GM19351 (cell line): ENCODE measurements around the gene ME1.
"Not testable (repeated sequence)": the region's sequence is repeated elsewhere in the genome, so short reads cannot be mapped to it uniquely, and the experiment has no call there.

ENCODE experiments used
- ATAC-seq: cut with Tn5 transposase; IDR thresholded peaks from one replicate; pipeline ENCODE4 v1.9.1; 2021; ENCODE audit warnings: mild to moderate bottlenecking, moderate library complexity; ENCODE audit not compliant: unreplicated experiment

The ME1 gene

GRCh38 chr6:83192871-83193746 is 237.7 kb downstream of the ME1 start, which contains the start of the genes PGM3 and RWDD2A:
Gene PGM3, minus strand, starts transcription at chr6:83193265. Its CDS starts 2,253 bp downstream, at chr6:83191012.
Gene RWDD2A, plus strand, starts transcription at chr6:83193357. Its CDS starts 1,095 bp downstream, at chr6:83194452.
- ATAC-seq: peak; percentile 94

- ATAC-seq: peak; percentile 0
Measured at GRCh38 chr6:83192456-83192855, 238.4 kb downstream of the ME1 start.

GRCh38 chr6:83191974-83192373 is 238.9 kb downstream of the ME1 start:
- ATAC-seq: not testable (repeated sequence)

DNA sequence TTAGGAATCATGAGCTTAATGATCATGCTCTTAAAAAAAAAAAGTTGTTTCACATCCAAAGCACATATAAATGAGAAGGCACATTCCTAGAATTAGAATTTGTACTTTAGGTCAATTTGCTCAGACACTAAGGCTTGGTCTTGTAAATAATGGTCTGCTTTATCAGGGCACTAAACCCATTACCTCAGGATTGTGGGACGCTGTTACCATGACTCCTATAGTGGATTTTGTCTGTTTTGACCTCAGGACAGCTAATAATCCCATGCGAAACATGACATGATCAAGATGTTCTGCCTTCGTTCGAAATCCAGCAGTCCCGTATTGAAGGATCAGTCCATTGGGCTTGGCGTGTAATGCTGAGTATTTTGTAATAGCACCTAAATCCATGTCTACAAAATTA is 240.2 kb downstream of the ME1 start:
- no peak for ATAC-seq

DNA sequence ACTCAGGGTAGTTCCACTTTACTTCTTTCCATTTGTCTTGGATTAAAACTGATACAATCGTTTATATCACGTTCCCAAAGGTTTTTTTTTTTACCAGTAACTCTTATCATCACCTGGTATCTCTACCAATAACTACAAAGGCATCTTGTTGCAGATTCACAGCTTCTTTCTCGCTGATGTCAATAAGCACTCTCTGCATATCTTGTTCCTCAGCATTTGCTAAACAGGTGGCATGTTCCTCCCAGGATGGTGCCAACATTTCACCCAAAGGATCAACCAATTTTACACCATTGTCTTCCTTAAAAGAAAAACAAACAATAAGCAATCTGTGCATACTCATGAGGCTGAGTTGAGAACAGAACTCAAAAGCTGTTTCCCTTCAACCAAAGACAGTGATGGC is 242.3 kb downstream of the ME1 start:
- ATAC-seq: no peak

DNA sequence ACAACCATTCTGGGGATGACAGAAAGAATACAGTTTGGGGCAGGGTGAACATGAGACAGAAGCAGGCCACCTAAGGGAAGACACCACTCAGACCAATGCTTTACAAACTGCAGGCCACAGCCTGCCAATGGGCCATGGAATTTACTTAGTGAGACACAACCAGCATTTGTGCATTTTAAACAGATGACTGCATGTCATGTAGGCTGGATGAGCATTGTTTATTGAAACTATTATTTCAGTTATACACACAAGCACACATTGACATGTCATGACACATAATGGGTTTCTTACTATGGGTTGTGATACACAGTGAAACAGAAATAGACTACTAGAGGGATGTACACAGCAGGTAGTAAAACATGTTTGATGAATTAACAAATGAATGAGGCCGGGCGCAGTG is 245.8 kb downstream of the ME1 start:
- no peak for ATAC-seq

GRCh38 chr6:83183082-83183828 is 247.6 kb downstream of the ME1 start:
- ATAC-seq: no peak

DNA sequence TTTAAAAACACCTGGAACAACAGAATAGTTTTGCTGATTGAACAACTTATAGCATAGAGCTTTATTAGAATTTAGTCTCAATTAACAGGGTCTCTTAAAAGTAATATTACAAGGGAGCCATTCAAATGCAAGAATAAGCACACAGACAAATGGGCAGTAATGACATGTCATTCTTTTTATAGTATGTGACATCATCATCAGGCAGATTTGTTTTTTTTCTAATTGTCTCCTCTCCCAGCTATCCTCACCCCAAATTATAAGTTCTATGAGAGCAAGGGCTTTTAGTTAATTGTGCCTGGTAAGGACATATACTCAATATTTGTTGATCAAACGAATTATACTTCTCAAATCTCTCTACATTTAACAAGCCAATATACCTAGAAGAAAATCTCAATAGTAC is 248.7 kb downstream of the ME1 start:
- no peak for ATAC-seq

DNA sequence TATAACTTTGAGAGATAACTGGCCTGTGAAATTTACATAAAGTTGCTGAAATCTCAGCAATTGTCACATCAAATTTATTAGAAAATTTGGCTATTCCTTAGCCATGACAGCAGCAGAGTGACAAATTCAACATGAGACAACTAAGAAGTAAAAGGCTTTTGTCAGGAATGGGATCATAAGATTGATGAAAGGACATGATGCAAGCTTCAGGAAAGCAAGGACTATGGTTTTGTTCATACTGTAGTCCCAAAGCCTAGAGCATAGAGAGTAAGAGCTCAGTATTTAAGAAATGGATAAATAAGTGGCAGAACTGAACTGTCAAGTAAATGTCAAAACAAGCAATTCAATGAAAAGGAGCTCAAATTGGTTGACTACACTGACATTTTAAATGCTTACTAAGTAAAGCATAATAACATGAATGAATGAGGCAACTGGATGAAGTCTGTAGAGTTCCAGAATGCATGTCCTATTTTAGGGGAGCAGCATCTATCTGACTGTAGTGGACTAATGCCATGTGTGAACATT is 250.4 kb downstream of the ME1 start:
- ATAC-seq: no peak

GRCh38 chr6:83176246-83176645 is 254.6 kb downstream of the ME1 start:
- no peak for ATAC-seq

GRCh38 chr6:83169511-83169910 is 261.3 kb downstream of the ME1 start:
- no peak for ATAC-seq

- ATAC-seq: no peak
Measured at GRCh38 chr6:83169106-83169505, 261.7 kb downstream of the ME1 start.

GRCh38 chr6:83168556-83168955 is 262.3 kb downstream of the ME1 start:
- no peak for ATAC-seq

DNA sequence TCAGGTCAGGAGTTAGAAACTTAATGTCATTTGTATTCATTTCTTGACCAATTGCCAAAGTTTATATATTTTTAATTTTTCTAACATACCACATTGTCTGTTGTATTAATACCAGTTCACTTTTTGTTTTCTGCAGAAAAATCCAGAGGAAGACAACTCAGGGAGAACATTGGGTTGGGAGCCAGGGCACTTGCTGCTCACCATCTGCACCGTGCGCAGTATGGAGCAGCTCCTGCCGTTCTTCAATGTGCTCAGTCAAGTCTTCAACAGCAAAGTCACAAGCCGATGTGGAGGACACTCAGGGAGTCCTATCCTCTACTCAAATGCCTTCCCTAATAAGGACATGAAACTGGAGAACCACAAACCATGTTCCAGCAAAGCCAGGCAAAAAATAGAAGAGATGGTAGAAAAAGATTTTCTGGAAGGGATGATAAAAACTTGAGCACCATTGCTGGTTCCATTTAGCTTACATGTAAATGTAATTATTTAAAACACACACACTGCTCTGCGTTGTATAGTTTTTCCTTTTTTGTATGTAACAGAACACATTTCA is 263.0 kb downstream of the ME1 start:
- no peak for ATAC-seq
